Epithelial cell of alveolus of lung (primary cell): ENCODE measurements around the gene TMEM269. TPM values are rescaled to one million over a fixed set of nuclear protein-coding genes. Genes with fewer than 3 reads are reported as not detected.

ENCODE experiments used
- total RNA-seq: library from RNA; depleted of rRNA; stranded (reverse); fragments of >200 nt; gene quantifications from 2 replicates; pipeline ENCODE4 v1.2.1, GENCODE V29; 2015

TMEM269 gene
- total RNA-seq, result 0.32 TPM in 1 of 2 replicates, not detected in the other

GRCh38 chr1:42784946-42785693, at the start of gene TMEM269:
TMEM269 (plus strand) TSS chr1:42784991; CDS start chr1:42789894, 4,903 bp downstream.

GRCh38 chr1:42739753-42740700, 44.8 kb upstream of the TMEM269 start, which contains the start of gene CLDN19:
CLDN19 (minus strand) TSS chr1:42740236; CDS start chr1:42740063, 173 bp downstream.

DNA sequence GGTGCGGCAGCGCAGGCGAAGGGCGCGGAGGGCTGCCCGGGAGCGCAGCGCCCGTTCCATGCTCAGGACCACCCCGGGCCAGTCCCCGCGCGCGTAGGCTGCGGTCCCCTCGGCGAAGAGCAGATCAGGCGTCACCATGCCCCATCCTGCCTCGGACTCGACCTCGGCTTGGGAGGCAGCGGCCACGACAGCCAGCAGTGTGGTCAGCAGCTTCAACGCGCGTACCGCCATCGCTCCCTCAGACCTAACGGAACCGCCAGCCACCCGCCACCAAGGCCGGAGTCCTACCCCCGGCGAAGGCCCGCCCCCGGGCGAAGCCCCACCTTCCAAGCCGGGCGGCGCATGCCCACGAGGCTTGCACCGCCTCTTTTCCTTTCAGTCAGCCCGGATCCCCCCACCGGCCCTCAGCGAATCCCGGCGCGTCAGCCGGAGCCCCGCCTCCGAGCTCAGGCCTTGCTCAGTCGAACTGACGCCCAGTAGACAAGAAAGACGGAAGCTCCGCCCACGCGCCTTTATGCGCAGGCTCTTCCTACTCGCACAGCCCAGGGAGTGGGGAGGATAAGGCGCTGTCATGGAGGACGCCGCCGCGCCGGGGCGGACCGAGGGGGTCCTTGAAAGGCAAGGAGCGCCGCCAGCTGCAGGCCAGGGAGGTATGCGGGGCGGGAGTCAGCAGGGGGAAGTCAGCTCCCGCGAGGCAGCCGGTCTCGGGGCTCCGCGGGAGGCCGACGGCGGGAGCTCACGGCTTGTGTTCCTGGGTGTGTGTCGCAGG, 17.9 kb upstream of the TMEM269 start, which contains the start of the genes C1orf50 and P3H1:
Gene C1orf50, plus strand, starts transcription at position 509 of the 769 bp plus-strand sequence. Its CDS starts 63 bp downstream, at position 572.
Gene P3H1, minus strand, starts transcription at position 288 of the 769 bp plus-strand sequence. Its CDS starts 57 bp downstream, at position 231.

DNA sequence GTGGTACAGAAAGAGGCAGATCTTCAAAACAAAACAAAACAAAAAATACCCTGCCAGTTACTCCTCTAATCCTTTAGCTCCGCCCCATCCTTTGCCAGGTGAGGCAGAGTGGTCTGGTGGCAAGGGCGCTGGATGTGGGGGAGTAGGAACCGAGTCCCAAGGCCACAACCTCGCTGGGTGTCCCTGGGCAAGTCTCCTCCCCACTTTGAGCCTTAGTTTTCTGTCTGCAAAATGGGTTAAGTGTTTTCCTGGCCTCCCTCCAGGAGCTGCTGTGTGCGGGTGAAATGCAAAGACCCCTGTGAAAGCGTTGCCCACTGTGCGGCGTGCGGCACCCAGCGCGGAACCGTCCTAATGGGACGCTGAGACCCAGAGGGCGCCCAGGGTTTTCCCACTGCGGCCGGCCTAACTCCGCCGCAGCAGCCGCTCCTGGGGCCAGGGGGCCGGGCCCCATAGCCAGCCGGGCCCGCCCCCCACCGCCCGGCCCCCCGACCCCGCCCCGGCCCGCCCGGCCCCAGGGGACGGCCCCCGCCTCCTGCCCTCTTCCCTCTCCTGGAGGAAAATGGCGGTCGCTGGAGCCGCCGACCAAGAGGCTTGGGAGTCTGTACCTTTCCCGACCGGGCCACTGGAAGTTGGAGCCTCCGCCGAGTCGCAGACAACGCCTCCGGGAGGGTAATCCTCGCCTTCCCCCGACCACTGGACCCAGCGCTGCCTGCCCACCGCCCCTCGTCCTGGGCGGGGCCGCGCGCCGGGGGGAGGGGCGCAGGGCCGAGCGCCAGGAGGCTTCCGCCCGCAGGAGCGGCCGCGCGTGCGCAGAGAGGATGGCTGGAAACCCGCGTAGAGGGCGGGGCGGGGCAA, 32.0 kb downstream of the TMEM269 start, which contains the start of the genes ERMAP and SVBP:
Gene ERMAP, plus strand, starts transcription at position 538 of the 855 bp plus-strand sequence. CDS start 13,327 bp downstream, outside the sequence.
Gene SVBP, minus strand, starts transcription at position 813 of the 855 bp plus-strand sequence. CDS start 853 bp downstream, outside the sequence.

DNA sequence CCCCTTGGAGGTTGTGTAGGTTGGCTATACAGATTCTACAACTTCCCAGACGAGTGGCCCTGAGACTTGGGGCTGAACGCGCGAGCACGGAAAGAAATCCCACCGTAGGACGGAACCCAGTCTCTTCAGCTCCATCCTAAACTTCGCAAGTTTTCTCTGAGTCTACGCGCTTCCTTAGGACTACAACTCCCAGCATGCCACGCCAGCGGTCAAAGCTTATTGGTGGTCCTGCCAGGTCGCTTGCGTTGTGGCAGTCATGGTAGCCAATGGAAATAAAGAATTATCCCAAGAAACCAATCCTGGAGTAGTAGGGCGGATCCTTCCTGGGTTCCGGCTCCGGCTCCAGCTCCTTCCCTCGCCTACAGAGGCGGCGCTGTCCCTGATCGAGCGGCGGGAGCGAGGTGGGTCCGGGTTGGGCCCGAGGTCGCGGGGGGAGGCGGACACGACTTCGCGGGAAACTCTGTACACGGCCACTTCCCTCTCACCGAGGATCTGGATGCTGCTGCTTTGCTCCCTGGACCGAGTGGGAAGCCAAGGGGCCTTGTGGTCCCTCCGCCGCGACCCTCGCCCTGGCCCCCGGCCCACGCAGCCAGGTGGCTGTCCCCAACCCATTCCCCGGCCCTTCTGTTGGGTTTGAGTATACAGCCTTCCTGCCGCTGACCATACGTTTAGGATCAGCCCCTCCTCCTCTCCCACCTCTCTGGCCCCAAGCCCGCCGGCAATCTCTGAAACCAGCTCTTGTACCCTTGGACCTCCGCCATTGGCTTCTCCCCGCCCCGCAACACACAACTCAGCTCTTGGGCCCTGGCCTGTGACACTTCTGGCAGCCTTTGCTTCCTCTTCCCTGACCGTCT, 61.7 kb downstream of the TMEM269 start, which contains the start of gene ZNF691:
Gene ZNF691, plus strand, starts transcription at position 357 of the 854 bp plus-strand sequence. CDS start 3,046 bp downstream, outside the sequence.

Other genes with a start within 250 kb of the TMEM269 start
- 38.1 and 51.3 TPM in 2 replicates for gene PPIH, start 126.6 kb upstream of the TMEM269 start, total RNA-seq
- gene YBX1, start 102.6 kb upstream of the TMEM269 start, total RNA-seq, result 388 and 812 TPM in 2 replicates
- gene CLDN19, start 44.8 kb upstream of the TMEM269 start, total RNA-seq, result 1.6 TPM in 1 of 2 replicates, not detected in the other
- 182 and 193 TPM in 2 replicates for gene P3H1, start 18.0 kb upstream of the TMEM269 start, total RNA-seq
- gene C1orf50, start 17.7 kb upstream of the TMEM269 start, total RNA-seq, result 1.7 and 2.5 TPM in 2 replicates
- gene ERMAP, start 32.1 kb downstream of the TMEM269 start, total RNA-seq, result 8.7 and 11.7 TPM in 2 replicates
- 19.5 and 23.7 TPM in 2 replicates for gene SVBP, start 32.4 kb downstream of the TMEM269 start, total RNA-seq
- gene ZNF691, start 61.6 kb downstream of the TMEM269 start, total RNA-seq, result 6.5 and 8.7 TPM in 2 replicates
- gene SLC2A1, start 173.9 kb downstream of the TMEM269 start, total RNA-seq, result 164 and 255 TPM in 2 replicates